Suprapubic skin (tissue), 3 donors: ENCODE data around the gene CD79B.

Experiments used
- POLR2A ChIP-seq, 2 donors: fragments of 450-650 bp; IDR thresholded peaks; one replicate each; pipeline ENCODE4 v1.6.1; 2017; ENCODE audit warnings: antibody characterized with exemption in 2 of 2, mild to moderate bottlenecking in 2 of 2, moderate library complexity in 2 of 2
- TF ChIP-seq, protein P1 (sequence below), 2 donors: fragments of 200-600 bp in 1 of 2; fragments of 450-650 bp in 1 of 2; sonication (generic) in 1 of 2; IDR thresholded peaks; one replicate each; pipeline ENCODE4 v1.5.1; 2016 to 2019; ENCODE audit warnings: antibody characterized with exemption in 2 of 2, mild to moderate bottlenecking in 1 of 2, moderate library complexity in 1 of 2

DNA sequence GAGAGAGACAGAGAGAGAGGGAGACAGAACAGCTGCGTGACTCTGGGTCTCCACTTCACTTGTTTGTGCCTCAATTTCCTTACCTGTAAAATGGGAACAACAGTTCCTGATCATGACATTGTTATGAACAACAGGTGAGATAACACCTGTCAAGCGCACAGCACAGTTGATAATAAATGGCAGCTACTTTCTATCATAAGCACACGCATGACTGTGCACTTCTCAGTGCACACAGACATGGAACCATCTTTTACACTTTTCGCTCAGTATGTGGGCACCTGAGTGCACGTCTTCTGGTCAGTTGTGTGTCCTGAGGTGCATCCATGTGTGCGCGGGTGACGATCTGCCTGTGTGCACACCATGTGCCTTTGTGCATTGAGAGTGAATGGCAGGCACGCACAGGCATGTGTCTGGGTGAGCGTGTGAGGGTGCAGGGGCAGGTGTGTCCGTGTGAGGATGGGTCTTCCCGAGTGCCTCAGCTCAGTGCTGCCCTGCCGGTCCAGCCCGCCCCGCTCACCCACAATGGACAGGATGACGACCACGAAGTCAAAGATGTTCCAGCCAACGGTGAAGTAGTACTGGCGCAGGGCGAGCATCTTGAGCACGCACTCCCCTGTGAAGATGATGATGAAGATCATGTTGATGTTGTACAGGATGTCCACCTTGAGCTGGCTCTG, 10.3 kb upstream of the CD79B start:
- TF ChIP-seq, protein P1, sequence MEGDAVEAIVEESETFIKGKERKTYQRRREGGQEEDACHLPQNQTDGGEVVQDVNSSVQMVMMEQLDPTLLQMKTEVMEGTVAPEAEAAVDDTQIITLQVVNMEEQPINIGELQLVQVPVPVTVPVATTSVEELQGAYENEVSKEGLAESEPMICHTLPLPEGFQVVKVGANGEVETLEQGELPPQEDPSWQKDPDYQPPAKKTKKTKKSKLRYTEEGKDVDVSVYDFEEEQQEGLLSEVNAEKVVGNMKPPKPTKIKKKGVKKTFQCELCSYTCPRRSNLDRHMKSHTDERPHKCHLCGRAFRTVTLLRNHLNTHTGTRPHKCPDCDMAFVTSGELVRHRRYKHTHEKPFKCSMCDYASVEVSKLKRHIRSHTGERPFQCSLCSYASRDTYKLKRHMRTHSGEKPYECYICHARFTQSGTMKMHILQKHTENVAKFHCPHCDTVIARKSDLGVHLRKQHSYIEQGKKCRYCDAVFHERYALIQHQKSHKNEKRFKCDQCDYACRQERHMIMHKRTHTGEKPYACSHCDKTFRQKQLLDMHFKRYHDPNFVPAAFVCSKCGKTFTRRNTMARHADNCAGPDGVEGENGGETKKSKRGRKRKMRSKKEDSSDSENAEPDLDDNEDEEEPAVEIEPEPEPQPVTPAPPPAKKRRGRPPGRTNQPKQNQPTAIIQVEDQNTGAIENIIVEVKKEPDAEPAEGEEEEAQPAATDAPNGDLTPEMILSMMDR (IDR thresholded peaks at IDR 0.05) = no peak
- TF ChIP-seq POLR2A (IDR thresholded peaks at IDR 0.05) = no peak
